HEK293 (cell line): Measurements from ENCODE around the gene TPO.

ENCODE experiments used
- CTCF ChIA-PET: fragments of 350-600 bp; formaldehyde crosslinking; extraction: SDS; loops from one replicate; lab custom pipeline; 2021; ENCODE audit warnings: antibody characterized with exemption; lab: Yijun Ruan, JAX
- POLR2A ChIA-PET: fragments of 300-600 bp; formaldehyde crosslinking; extraction: SDS; loops from one replicate; lab custom pipeline; 2020; ENCODE audit warnings: antibody characterized with exemption, inconsistent platforms; lab: Yijun Ruan, JAX
- H3K27ac ChIP-seq: fragments of 200-500 bp; sonication (Bioruptor generic); 2 replicates; pipeline ENCODE4 v1.5.1; 2014; ENCODE audit warnings: low read depth, low read length, control low read depth, inconsistent platforms; ENCODE audit errors: extremely low read depth
- H3K36me3 ChIP-seq, 2 experiments: fragments of 200-500 bp in 1 of 2; sonication (Bioruptor generic) in 1 of 2; 1 replicate in 1 of 2; 2 replicates in 1 of 2; pipeline ENCODE4 v1.5.1; 2014 to 2017; ENCODE audit warnings: inconsistent platforms in 2 of 2, low read length in 2 of 2; ENCODE audit not compliant: control insufficient read depth in 2 of 2, insufficient read depth in 1 of 2
- H3K4me1 ChIP-seq: fragments of 200-500 bp; sonication (Bioruptor generic); 2 replicates; pipeline ENCODE4 v1.5.1; 2014; ENCODE audit warnings: mild to moderate bottlenecking, low read length, inconsistent platforms; ENCODE audit not compliant: control insufficient read depth, insufficient read depth
- H3K4me3 ChIP-seq: 2 replicates; pipeline ENCODE4 v1.5.1; 2011; ENCODE audit warnings: low read depth, mild to moderate bottlenecking, control low read depth, low read length, moderate library complexity
- H3K9me3 ChIP-seq: fragments of 200-500 bp; sonication (Bioruptor generic); 2 replicates; pipeline ENCODE4 v1.5.1; 2014; ENCODE audit warnings: low read depth, low read length, inconsistent platforms; ENCODE audit not compliant: control insufficient read depth, insufficient read depth
- GFI1B ChIP-seq: fragments of 450-650 bp; formaldehyde crosslinking; IDR thresholded peaks from 2 replicates; pipeline ENCODE4 v1.5.1; 2016; ENCODE audit warnings: missing biosample characterization, missing genetic modification characterization
- GLIS1 ChIP-seq: fragments of 450-650 bp; formaldehyde crosslinking; IDR thresholded peaks from 2 replicates; pipeline ENCODE4 v1.5.1; 2016; ENCODE audit warnings: missing biosample characterization, missing genetic modification characterization
- GLIS2 ChIP-seq: fragments of 450-650 bp; formaldehyde crosslinking; IDR thresholded peaks from 2 replicates; pipeline ENCODE4 v1.5.1; 2016; ENCODE audit warnings: missing biosample characterization, missing genetic modification characterization
- KLF10 ChIP-seq: fragments of 450-650 bp; IDR thresholded peaks from 2 replicates; pipeline ENCODE4 v1.5.1; 2018; ENCODE audit warnings: missing biosample characterization, mild to moderate bottlenecking, missing genetic modification characterization
- KLF7 ChIP-seq: fragments of 450-650 bp; formaldehyde crosslinking; IDR thresholded peaks from 2 replicates; pipeline ENCODE4 v1.5.1; 2016; ENCODE audit warnings: missing biosample characterization, missing genetic modification characterization, borderline replicate concordance
- SALL2 ChIP-seq: fragments of 450-650 bp; formaldehyde crosslinking; IDR thresholded peaks from 2 replicates; pipeline ENCODE4 v1.5.0; 2017; ENCODE audit warnings: missing biosample characterization, mild to moderate bottlenecking, missing genetic modification characterization, borderline replicate concordance
- ZNF121 ChIP-seq: fragments of 450-650 bp; formaldehyde crosslinking; IDR thresholded peaks from 2 replicates; pipeline ENCODE4 v1.5.1; 2016; ENCODE audit warnings: missing biosample characterization, missing genetic modification characterization
- ZNF302 ChIP-seq: fragments of 450-650 bp; formaldehyde crosslinking; IDR thresholded peaks from 2 replicates; pipeline ENCODE4 v1.5.1; 2016; ENCODE audit warnings: missing biosample characterization, missing genetic modification characterization, low read depth
- ZNF473 ChIP-seq: fragments of 450-650 bp; formaldehyde crosslinking; IDR thresholded peaks from 2 replicates; pipeline ENCODE4 v1.5.1; 2017; ENCODE audit warnings: missing biosample characterization, missing genetic modification characterization
- ZNF510 ChIP-seq: fragments of 450-650 bp; formaldehyde crosslinking; IDR thresholded peaks from 2 replicates; pipeline ENCODE4 v1.5.1; 2018; ENCODE audit warnings: mild to moderate bottlenecking, missing genetic modification characterization, missing biosample characterization; ENCODE audit not compliant: insufficient replicate concordance
- ZNF521 ChIP-seq: fragments of 450-650 bp; formaldehyde crosslinking; IDR thresholded peaks from 2 replicates; pipeline ENCODE4 v1.5.1; 2017; ENCODE audit warnings: missing biosample characterization, mild to moderate bottlenecking, missing genetic modification characterization
- ZNF555 ChIP-seq: fragments of 450-650 bp; formaldehyde crosslinking; conservative IDR thresholded peaks from 2 replicates; pipeline ENCODE4 v1.5.1; 2017; ENCODE audit warnings: missing biosample characterization, mild to moderate bottlenecking, missing genetic modification characterization, inconsistent platforms
- ZNF610 ChIP-seq: fragments of 450-650 bp; formaldehyde crosslinking; IDR thresholded peaks from 2 replicates; pipeline ENCODE4 v1.5.1; 2016; ENCODE audit warnings: missing biosample characterization, missing genetic modification characterization, borderline replicate concordance
- ZNF664 ChIP-seq: fragments of 450-650 bp; formaldehyde crosslinking; IDR thresholded peaks from 2 replicates; pipeline ENCODE4 v1.5.1; 2016; ENCODE audit warnings: missing biosample characterization, missing genetic modification characterization
- ZNF670 ChIP-seq: fragments of 450-650 bp; formaldehyde crosslinking; IDR thresholded peaks from 2 replicates; pipeline ENCODE4 v1.5.1; 2016; ENCODE audit warnings: missing biosample characterization, missing genetic modification characterization, low read depth
- TF ChIP-seq, protein P1 (sequence below): fragments of 450-650 bp; formaldehyde crosslinking; IDR thresholded peaks from 2 replicates; pipeline ENCODE4 v1.5.1; 2016; ENCODE audit warnings: missing biosample characterization, missing genetic modification characterization
- TF ChIP-seq, protein P2 (sequence below): fragments of 450-650 bp; formaldehyde crosslinking; IDR thresholded peaks from 2 replicates; pipeline ENCODE4 v1.5.1; 2017; ENCODE audit warnings: missing biosample characterization, missing genetic modification characterization
- TF ChIP-seq, protein P3 (sequence below): fragments of 450-650 bp; formaldehyde crosslinking; IDR thresholded peaks from 2 replicates; pipeline ENCODE4 v1.5.1; 2016; ENCODE audit warnings: missing biosample characterization, missing genetic modification characterization
- TF ChIP-seq, protein P4 (sequence below): fragments of 450-650 bp; formaldehyde crosslinking; IDR thresholded peaks from 2 replicates; pipeline ENCODE4 v1.5.1; 2017; ENCODE audit warnings: missing biosample characterization, missing genetic modification characterization
- TF ChIP-seq, protein P5 (sequence below): fragments of 450-650 bp; formaldehyde crosslinking; IDR thresholded peaks from 2 replicates; pipeline ENCODE4 v1.5.1; 2016; ENCODE audit warnings: missing biosample characterization, missing genetic modification characterization

Gene TPO

DNA sequence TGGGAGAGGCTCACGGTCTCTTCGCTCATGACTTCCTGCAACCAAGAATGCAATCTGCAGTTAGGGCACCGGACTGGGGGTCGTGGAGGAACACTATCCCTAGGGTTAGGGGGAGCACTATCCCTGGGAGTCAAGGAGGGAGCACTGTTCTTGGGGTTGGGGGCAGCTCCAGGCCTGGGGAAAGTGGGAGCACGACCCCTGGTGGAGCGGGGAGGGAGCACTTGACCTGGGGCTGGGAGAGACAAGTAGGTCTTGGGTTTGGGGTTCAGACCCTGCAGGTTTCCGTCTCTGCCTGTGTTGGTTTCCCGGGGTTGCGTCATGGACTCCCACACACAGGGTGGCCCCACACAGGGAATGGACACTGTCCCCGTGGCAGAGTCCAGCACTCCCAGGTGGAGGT, 133.6 kb downstream of the TPO start:
- Histone ChIP-seq H3K9me3 (no peaks in the 10 kb centered on the region), H3K4me1 (no peaks in the 10 kb centered on the region)
- POLR2A ChIA-PET, result no interaction called here
- TF ChIP-seq, protein P1, sequence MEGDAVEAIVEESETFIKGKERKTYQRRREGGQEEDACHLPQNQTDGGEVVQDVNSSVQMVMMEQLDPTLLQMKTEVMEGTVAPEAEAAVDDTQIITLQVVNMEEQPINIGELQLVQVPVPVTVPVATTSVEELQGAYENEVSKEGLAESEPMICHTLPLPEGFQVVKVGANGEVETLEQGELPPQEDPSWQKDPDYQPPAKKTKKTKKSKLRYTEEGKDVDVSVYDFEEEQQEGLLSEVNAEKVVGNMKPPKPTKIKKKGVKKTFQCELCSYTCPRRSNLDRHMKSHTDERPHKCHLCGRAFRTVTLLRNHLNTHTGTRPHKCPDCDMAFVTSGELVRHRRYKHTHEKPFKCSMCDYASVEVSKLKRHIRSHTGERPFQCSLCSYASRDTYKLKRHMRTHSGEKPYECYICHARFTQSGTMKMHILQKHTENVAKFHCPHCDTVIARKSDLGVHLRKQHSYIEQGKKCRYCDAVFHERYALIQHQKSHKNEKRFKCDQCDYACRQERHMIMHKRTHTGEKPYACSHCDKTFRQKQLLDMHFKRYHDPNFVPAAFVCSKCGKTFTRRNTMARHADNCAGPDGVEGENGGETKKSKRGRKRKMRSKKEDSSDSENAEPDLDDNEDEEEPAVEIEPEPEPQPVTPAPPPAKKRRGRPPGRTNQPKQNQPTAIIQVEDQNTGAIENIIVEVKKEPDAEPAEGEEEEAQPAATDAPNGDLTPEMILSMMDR (tag by site-specific recombination), result peak; percentile 6; the same call in 1 of the 2 replicates
- TF ChIP-seq KLF7 (tag by site-specific recombination), result no peak
- TF ChIP-seq, all 188 proteins: peak for 1
- Histone ChIP-seq H3K36me3 (no peaks in the 10 kb centered on the region), H3K4me3 (no peak overlapping the region), H3K27ac (no peak overlapping the region)
- CTCF ChIA-PET, result interaction anchor here (0.7 to 3.3 kb wide), 17 partner anchors 33 to 999 kb away, joined by 3 to 18 read pairs (median 3); no protein-coding TSS in a partner anchor

DNA sequence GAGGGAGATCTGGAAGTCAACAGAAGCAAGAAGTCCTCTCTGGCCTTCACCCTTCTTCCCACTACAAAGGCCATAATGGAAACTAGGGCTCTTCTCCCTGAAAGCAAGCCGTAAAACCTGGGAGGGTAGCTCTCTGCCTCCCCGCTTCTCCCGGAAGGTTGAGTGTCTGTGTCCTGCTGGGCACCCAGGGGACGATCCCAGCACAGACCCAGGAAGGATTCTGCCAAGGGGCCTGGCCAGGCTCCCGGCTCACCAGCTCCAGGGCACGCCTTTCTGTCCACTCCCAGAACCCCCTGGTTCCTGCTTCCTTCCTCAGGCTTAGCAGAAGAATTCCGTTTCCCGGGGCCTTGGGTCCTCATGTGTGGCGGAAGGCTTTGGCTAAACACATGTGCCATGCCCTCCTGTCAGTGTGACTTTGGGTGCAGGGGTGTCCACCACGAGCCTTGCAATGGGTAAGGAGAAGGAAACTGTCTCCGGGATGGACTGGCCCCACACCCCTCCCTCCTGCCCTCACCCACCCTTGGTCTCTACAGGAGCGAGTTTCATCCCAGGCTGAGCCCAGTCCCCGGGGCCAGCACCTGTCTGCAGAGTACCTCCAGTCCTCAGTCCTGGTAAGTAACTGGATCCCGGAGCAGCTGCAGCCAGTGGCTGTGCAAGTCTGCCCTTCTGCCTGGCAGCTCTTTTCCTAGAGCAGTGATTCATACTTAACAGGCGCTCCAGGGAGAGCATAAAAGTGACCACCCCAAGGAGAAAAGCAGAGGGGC, 135.8 kb downstream of the TPO start:
- H3K4me3 ChIP-seq, result no peak overlapping the region
- TF ChIP-seq, protein P2, sequence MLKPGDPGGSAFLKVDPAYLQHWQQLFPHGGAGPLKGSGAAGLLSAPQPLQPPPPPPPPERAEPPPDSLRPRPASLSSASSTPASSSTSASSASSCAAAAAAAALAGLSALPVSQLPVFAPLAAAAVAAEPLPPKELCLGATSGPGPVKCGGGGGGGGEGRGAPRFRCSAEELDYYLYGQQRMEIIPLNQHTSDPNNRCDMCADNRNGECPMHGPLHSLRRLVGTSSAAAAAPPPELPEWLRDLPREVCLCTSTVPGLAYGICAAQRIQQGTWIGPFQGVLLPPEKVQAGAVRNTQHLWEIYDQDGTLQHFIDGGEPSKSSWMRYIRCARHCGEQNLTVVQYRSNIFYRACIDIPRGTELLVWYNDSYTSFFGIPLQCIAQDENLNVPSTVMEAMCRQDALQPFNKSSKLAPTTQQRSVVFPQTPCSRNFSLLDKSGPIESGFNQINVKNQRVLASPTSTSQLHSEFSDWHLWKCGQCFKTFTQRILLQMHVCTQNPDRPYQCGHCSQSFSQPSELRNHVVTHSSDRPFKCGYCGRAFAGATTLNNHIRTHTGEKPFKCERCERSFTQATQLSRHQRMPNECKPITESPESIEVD (tag by site-specific recombination), result no peak
- TF ChIP-seq, protein P3, sequence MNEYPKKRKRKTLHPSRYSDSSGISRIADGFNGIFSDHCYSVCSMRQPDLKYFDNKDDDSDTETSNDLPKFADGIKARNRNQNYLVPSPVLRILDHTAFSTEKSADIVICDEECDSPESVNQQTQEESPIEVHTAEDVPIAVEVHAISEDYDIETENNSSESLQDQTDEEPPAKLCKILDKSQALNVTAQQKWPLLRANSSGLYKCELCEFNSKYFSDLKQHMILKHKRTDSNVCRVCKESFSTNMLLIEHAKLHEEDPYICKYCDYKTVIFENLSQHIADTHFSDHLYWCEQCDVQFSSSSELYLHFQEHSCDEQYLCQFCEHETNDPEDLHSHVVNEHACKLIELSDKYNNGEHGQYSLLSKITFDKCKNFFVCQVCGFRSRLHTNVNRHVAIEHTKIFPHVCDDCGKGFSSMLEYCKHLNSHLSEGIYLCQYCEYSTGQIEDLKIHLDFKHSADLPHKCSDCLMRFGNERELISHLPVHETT (tag by site-specific recombination), result no peak
- no peak for TF ChIP-seq ZNF610 (tag by site-specific recombination)
- no peak for TF ChIP-seq ZNF510 (tag by site-specific recombination)
- TF ChIP-seq ZNF555 (tag by site-specific recombination), result no peak
- no peak for TF ChIP-seq ZNF521 (tag by site-specific recombination)
- TF ChIP-seq GFI1B (tag by site-specific recombination), result no peak
- TF ChIP-seq GLIS2, result no peak
- no peaks in the 10 kb centered on the region for H3K36me3 ChIP-seq
- POLR2A ChIA-PET, result no interaction called here
- H3K9me3 ChIP-seq, result no peaks in the 10 kb centered on the region
- H3K27ac ChIP-seq, result no peak overlapping the region
- CTCF ChIA-PET, result interaction anchor here (0.5 to 7.7 kb wide), 6 partner anchors 76 to 592 kb away, joined by 3 to 61 read pairs (median 4); no protein-coding TSS in a partner anchor
- H3K4me1 ChIP-seq, result no peaks in the 10 kb centered on the region

DNA sequence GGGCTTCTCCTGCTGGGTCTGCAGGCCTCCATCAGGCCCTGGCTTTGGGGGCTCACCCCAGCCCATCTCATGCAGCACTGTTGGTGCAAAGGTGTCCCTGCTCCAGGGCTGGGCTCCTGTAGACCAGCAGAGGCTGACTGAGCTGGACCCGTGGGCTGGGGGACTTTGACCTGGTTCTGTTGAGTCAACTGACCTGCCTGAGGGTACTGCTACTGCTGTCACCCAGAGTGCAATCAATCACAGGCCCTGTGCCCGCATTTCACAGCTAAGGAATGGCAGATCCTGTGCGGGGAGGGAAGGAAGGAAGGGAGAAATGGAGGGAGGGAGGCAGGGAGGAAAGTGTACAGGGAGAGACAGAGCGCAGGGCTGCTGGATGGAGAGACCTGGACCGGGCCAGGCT, 136.8 kb downstream of the TPO start:
- H3K36me3 ChIP-seq, result no peaks in the 10 kb centered on the region
- no peak overlapping the region for H3K27ac ChIP-seq
- H3K4me1 ChIP-seq, result no peaks in the 10 kb centered on the region
- ChIA-PET POLR2A (no interaction called here), CTCF (interaction anchor here (0.5 to 7.7 kb wide), 19 partner anchors 9 to 1017 kb away, joined by 3 to 61 read pairs (median 4); no protein-coding TSS in a partner anchor)
- no peaks in the 10 kb centered on the region for H3K9me3 ChIP-seq
- H3K4me3 ChIP-seq, result no peak overlapping the region
- TF ChIP-seq, protein P4, sequence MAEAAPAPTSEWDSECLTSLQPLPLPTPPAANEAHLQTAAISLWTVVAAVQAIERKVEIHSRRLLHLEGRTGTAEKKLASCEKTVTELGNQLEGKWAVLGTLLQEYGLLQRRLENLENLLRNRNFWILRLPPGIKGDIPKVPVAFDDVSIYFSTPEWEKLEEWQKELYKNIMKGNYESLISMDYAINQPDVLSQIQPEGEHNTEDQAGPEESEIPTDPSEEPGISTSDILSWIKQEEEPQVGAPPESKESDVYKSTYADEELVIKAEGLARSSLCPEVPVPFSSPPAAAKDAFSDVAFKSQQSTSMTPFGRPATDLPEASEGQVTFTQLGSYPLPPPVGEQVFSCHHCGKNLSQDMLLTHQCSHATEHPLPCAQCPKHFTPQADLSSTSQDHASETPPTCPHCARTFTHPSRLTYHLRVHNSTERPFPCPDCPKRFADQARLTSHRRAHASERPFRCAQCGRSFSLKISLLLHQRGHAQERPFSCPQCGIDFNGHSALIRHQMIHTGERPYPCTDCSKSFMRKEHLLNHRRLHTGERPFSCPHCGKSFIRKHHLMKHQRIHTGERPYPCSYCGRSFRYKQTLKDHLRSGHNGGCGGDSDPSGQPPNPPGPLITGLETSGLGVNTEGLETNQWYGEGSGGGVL (tag by site-specific recombination), result no peak
- TF ChIP-seq, protein P5, sequence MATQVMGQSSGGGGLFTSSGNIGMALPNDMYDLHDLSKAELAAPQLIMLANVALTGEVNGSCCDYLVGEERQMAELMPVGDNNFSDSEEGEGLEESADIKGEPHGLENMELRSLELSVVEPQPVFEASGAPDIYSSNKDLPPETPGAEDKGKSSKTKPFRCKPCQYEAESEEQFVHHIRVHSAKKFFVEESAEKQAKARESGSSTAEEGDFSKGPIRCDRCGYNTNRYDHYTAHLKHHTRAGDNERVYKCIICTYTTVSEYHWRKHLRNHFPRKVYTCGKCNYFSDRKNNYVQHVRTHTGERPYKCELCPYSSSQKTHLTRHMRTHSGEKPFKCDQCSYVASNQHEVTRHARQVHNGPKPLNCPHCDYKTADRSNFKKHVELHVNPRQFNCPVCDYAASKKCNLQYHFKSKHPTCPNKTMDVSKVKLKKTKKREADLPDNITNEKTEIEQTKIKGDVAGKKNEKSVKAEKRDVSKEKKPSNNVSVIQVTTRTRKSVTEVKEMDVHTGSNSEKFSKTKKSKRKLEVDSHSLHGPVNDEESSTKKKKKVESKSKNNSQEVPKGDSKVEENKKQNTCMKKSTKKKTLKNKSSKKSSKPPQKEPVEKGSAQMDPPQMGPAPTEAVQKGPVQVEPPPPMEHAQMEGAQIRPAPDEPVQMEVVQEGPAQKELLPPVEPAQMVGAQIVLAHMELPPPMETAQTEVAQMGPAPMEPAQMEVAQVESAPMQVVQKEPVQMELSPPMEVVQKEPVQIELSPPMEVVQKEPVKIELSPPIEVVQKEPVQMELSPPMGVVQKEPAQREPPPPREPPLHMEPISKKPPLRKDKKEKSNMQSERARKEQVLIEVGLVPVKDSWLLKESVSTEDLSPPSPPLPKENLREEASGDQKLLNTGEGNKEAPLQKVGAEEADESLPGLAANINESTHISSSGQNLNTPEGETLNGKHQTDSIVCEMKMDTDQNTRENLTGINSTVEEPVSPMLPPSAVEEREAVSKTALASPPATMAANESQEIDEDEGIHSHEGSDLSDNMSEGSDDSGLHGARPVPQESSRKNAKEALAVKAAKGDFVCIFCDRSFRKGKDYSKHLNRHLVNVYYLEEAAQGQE (tag by site-specific recombination), result no peak
- TF ChIP-seq ZNF302 (tag by site-specific recombination), result no peak
- TF ChIP-seq ZNF664 (tag by site-specific recombination), result no peak
- TF ChIP-seq ZNF121 (tag by site-specific recombination), result no peak
- TF ChIP-seq KLF10 (tag by site-specific recombination), result no peak
- no peak for TF ChIP-seq ZNF473
- TF ChIP-seq ZNF670 (tag by site-specific recombination), result no peak
- TF ChIP-seq SALL2 (tag by site-specific recombination), result no peak
- TF ChIP-seq GLIS1 (tag by site-specific recombination), result no peak
